Omental fat pad (tissue), 4 donors: ENCODE results near the gene MECR. TPM values are rescaled to one million over a fixed set of nuclear protein-coding genes. Genes with fewer than 3 reads are reported as not detected.

ENCODE experiments used
- ATAC-seq: fragments of 150-250 bp; one replicate; pipeline ENCODE4 v1.9.1; 2016; ENCODE audit warnings: mild to moderate bottlenecking, moderate library complexity; ENCODE audit not compliant: low FRiP score
- DNase-seq: peaks from one replicate; pipeline ENCODE4 v3.0.0-alpha.2; 2019; ENCODE audit warnings: low spot score
- CTCF ChIP-seq, 3 donors: fragments of 450-650 bp; IDR thresholded peaks; one replicate each; pipeline ENCODE4 v1.5.1; 2016 to 2017; ENCODE audit warnings: antibody characterized with exemption in 3 of 3, mild to moderate bottlenecking in 3 of 3, moderate library complexity in 2 of 3
- total RNA-seq, 4 donors: library from RNA; depleted of rRNA; stranded (reverse); fragments of >200 nt; gene quantifications; one replicate each; pipeline ENCODE4 v1.1.0, GENCODE V29; 2016

Gene MECR
- total RNA-seq, 4 donors from 2014 or later, result 18.0 to 29.4 (median 20.8) TPM

GRCh38 chr1:29196863-29197589, 33.7 kb downstream of the MECR start:
- TF ChIP-seq CTCF (IDR thresholded peaks at IDR 0.05), result no peak
- DNase-seq, result no peak

GRCh38 chr1:29195881-29196291, 34.8 kb downstream of the MECR start:
- DNase-seq (no peak), ATAC-seq (no peak)
- no peak for TF ChIP-seq CTCF (IDR thresholded peaks at IDR 0.05)

More at GRCh38 chr1:29196863-29197589, 33.7 kb downstream of the MECR start:
- no peak for ATAC-seq

GRCh38 chr1:29193879-29194455, 36.8 kb downstream of the MECR start:
- TF ChIP-seq CTCF (IDR thresholded peaks at IDR 0.05), result no peak
- peak; percentile 9 for DNase-seq

GRCh38 chr1:29190718-29191117, 40.0 kb downstream of the MECR start:
- DNase-seq, result no peak
- no peak for TF ChIP-seq CTCF (IDR thresholded peaks at IDR 0.05)
- ATAC-seq, result no peak

More at GRCh38 chr1:29193879-29194455, 36.8 kb downstream of the MECR start:
- ATAC-seq, result no peak

GRCh38 chr1:29186707-29187106, 44.0 kb downstream of the MECR start:
- ATAC-seq (no peak), DNase-seq (no peak)
- no peak for TF ChIP-seq CTCF (IDR thresholded peaks at IDR 0.05)

- no peak for ATAC-seq
Measured at GRCh38 chr1:29186252-29186651, 44.5 kb downstream of the MECR start.

More at GRCh38 chr1:29186252-29186651, 44.5 kb downstream of the MECR start:
- DNase-seq, result no peak
- no peak for TF ChIP-seq CTCF (IDR thresholded peaks at IDR 0.05)
